Neural crest cell (in vitro differentiated cells): ENCODE measurements around the gene TIMM17A. TPM values are rescaled to one million over a fixed set of nuclear protein-coding genes. Genes with fewer than 3 reads are reported as not detected.
"Not testable (repeated sequence)": the region's sequence is repeated elsewhere in the genome, so short reads cannot be mapped to it uniquely, and the experiment has no call there.

Source experiments
- DNase-seq: peaks from one replicate; pipeline ENCODE4 v3.0.0; 2021; ENCODE audit warnings: low read depth, mixed read lengths, low spot score
- H3K27ac Mint-ChIP-seq: one replicate; pipeline ENCODE4 v1.8.0; 2021; ENCODE audit warnings: mild to moderate bottlenecking, mixed read lengths; ENCODE audit not compliant: unreplicated experiment
- H3K27me3 Mint-ChIP-seq: 2 replicates; pipeline ENCODE4 v1.8.0; 2021; ENCODE audit warnings: low read depth, mild to moderate bottlenecking, mixed read lengths
- H3K36me3 Mint-ChIP-seq: 2 replicates; pipeline ENCODE4 v1.8.0; 2021; ENCODE audit warnings: low read depth, mild to moderate bottlenecking, mixed read lengths
- H3K4me1 Mint-ChIP-seq: 2 replicates; pipeline ENCODE4 v1.8.0; 2021; ENCODE audit warnings: mixed read lengths
- H3K4me3 Mint-ChIP-seq: one replicate; pipeline ENCODE4 v1.8.0; 2021; ENCODE audit warnings: mild to moderate bottlenecking, mixed read lengths
- H3K9me3 Mint-ChIP-seq: 2 replicates; pipeline ENCODE4 v1.8.0; 2021; ENCODE audit warnings: mixed read lengths
- total RNA-seq: library from RNA; stranded (reverse); gene quantifications from 2 replicates; pipeline ENCODE4 v1.2.1, GENCODE V29; 2021
- TF ChIP-seq, protein P1 (sequence below): fragments of 200-600 bp; sonication (generic); conservative IDR thresholded peaks from 2 replicates; pipeline ENCODE4 v1.5.0; 2021; ENCODE audit warnings: antibody characterized with exemption, mild to moderate bottlenecking

TIMM17A gene
- total RNA-seq, 1 donor from 2014 or later = 59.6 TPM

- TF ChIP-seq, protein P1, sequence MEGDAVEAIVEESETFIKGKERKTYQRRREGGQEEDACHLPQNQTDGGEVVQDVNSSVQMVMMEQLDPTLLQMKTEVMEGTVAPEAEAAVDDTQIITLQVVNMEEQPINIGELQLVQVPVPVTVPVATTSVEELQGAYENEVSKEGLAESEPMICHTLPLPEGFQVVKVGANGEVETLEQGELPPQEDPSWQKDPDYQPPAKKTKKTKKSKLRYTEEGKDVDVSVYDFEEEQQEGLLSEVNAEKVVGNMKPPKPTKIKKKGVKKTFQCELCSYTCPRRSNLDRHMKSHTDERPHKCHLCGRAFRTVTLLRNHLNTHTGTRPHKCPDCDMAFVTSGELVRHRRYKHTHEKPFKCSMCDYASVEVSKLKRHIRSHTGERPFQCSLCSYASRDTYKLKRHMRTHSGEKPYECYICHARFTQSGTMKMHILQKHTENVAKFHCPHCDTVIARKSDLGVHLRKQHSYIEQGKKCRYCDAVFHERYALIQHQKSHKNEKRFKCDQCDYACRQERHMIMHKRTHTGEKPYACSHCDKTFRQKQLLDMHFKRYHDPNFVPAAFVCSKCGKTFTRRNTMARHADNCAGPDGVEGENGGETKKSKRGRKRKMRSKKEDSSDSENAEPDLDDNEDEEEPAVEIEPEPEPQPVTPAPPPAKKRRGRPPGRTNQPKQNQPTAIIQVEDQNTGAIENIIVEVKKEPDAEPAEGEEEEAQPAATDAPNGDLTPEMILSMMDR = no peak
- H3K9me3 Mint-ChIP-seq = no peaks in the 10 kb centered on the region
These were observed 21.4 kb upstream of the TIMM17A start for GRCh38 chr1:201933840-201934430.

GRCh38 chr1:201937624-201938213, 17.6 kb upstream of the TIMM17A start:
- no peak for DNase-seq
- no peak overlapping the region for H3K4me3 Mint-ChIP-seq
- no peaks in the 10 kb centered on the region for H3K9me3 Mint-ChIP-seq
- TF ChIP-seq, protein P1 = no peak
- H3K27ac Mint-ChIP-seq = no peak overlapping the region
- H3K27me3 Mint-ChIP-seq = no peaks in the 10 kb centered on the region
- peaks cover 22% of the 10 kb centered on the region for H3K4me1 Mint-ChIP-seq
- H3K36me3 Mint-ChIP-seq = no peaks in the 10 kb centered on the region

More at GRCh38 chr1:201933840-201934430, 21.4 kb upstream of the TIMM17A start:
- peaks cover 6% of the 10 kb centered on the region for H3K4me1 Mint-ChIP-seq
- no peak overlapping the region for H3K4me3 Mint-ChIP-seq
- no peaks in the 10 kb centered on the region for H3K27me3 Mint-ChIP-seq
- no peak for DNase-seq
- no peak overlapping the region for H3K27ac Mint-ChIP-seq
- H3K36me3 Mint-ChIP-seq = no peaks in the 10 kb centered on the region

- H3K9me3 Mint-ChIP-seq = no peaks in the 10 kb centered on the region
- no peaks in the 10 kb centered on the region for H3K27me3 Mint-ChIP-seq
These were observed 16.8 kb upstream of the TIMM17A start for GRCh38 chr1:201938440-201939035.

DNA sequence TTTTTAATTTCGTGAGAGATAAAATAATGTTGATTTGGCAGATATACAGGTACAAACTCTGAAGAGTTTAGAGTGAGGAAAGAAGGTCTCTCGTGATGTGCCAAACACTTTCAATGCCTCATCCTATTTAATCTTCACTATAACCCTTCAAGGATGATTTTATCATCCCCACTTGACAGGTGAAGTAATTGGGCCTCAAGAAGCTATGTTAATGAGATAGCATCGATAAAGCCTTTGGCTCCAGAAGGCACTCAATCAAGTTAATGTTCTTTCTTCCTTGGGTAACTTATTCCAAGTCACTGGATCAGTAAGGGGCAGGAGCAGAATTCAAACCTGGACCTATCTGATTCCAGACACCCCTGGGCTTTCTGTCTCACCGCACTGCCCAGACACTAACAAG, 16.2 kb upstream of the TIMM17A start:
- no peaks in the 10 kb centered on the region for H3K36me3 Mint-ChIP-seq
- no peak overlapping the region for H3K4me3 Mint-ChIP-seq
- DNase-seq = no peak
- H3K27me3 Mint-ChIP-seq = peaks cover 3% of the 10 kb centered on the region
- TF ChIP-seq, protein P1 = no peak
- H3K9me3 Mint-ChIP-seq = no peaks in the 10 kb centered on the region
- H3K4me1 Mint-ChIP-seq = peaks cover 20% of the 10 kb centered on the region
- no peak overlapping the region for H3K27ac Mint-ChIP-seq

More at GRCh38 chr1:201938440-201939035, 16.8 kb upstream of the TIMM17A start:
- no peak for DNase-seq
- Mint-ChIP-seq H3K36me3 (no peaks in the 10 kb centered on the region), H3K27ac (no peak overlapping the region), H3K4me1 (peaks cover 22% of the 10 kb centered on the region), H3K4me3 (no peak overlapping the region)
- TF ChIP-seq, protein P1 = no peak

DNA sequence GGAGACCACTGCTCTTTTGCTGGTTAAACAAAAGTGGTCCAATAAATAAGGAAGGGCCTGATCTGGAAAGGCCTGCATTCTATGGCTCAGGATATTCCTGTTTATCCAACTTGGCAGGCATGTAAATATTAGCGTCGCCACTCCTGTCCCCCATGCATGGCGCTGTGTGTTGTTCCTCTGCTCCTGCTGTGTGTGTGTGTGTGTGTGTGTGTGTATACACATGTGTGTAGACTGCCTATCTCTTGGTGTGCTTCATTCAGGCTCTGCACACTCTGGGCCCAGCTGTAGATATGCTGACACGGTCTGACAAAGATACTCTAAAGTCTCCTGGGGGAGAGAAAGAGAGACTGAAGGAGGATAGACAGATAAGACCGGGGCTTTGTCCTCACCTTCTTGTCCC, 15.7 kb upstream of the TIMM17A start:
- H3K27me3 Mint-ChIP-seq = peaks cover 3% of the 10 kb centered on the region
- TF ChIP-seq, protein P1 = no peak
- DNase-seq = no peak
- H3K27ac Mint-ChIP-seq = no peak overlapping the region
- no peak overlapping the region for H3K4me3 Mint-ChIP-seq
- H3K9me3 Mint-ChIP-seq = no peaks in the 10 kb centered on the region
- no peaks in the 10 kb centered on the region for H3K36me3 Mint-ChIP-seq
- peaks cover 16% of the 10 kb centered on the region for H3K4me1 Mint-ChIP-seq

- peaks cover 17% of the 10 kb centered on the region for H3K4me1 Mint-ChIP-seq
- not testable (repeated sequence) for H3K4me3 Mint-ChIP-seq, H3K27me3 Mint-ChIP-seq, DNase-seq, H3K27ac Mint-ChIP-seq, H3K36me3 Mint-ChIP-seq, H3K9me3 Mint-ChIP-seq
These were observed 15.0 kb upstream of the TIMM17A start for GRCh38 chr1:201940316-201940715.
